Duodenal mucosa (tissue), 2 donors: ENCODE results near the gene KIF23.

Experiments
- H3K27ac ChIP-seq: one replicate; pipeline ENCODE4 v1.7.0; 2013; ENCODE audit warnings: low read depth, low read length
- H3K27me3 ChIP-seq, 2 donors: one replicate each; pipeline ENCODE4 v1.7.0; 2013; ENCODE audit warnings: low read length in 2 of 2, control low read depth in 1 of 2; ENCODE audit not compliant: insufficient read depth in 2 of 2, control insufficient read depth in 1 of 2
- H3K36me3 ChIP-seq, 2 donors: one replicate each; pipeline ENCODE4 v1.7.0; 2013; ENCODE audit warnings: low read length in 2 of 2, control low read depth in 1 of 2; ENCODE audit not compliant: insufficient read depth in 2 of 2, control insufficient read depth in 1 of 2
- H3K4me1 ChIP-seq, 2 donors: one replicate each; pipeline ENCODE4 v1.7.0; 2013; ENCODE audit warnings: low read length in 2 of 2, control low read depth in 1 of 2; ENCODE audit not compliant: insufficient read depth in 2 of 2, control insufficient read depth in 1 of 2
- H3K4me3 ChIP-seq, 2 donors: one replicate each; pipeline ENCODE4 v1.7.0; 2013; ENCODE audit warnings: low read length in 2 of 2, low read depth in 1 of 2
- H3K9ac ChIP-seq, 2 donors: one replicate each; pipeline ENCODE4 v1.7.0; 2013; ENCODE audit warnings: low read length in 2 of 2, low read depth in 1 of 2
- H3K9me3 ChIP-seq, 2 donors: one replicate each; pipeline ENCODE4 v1.7.0; 2013; ENCODE audit warnings: low read length in 2 of 2, control low read depth in 1 of 2; ENCODE audit not compliant: control insufficient read depth in 1 of 2

Gene KIF23

DNA sequence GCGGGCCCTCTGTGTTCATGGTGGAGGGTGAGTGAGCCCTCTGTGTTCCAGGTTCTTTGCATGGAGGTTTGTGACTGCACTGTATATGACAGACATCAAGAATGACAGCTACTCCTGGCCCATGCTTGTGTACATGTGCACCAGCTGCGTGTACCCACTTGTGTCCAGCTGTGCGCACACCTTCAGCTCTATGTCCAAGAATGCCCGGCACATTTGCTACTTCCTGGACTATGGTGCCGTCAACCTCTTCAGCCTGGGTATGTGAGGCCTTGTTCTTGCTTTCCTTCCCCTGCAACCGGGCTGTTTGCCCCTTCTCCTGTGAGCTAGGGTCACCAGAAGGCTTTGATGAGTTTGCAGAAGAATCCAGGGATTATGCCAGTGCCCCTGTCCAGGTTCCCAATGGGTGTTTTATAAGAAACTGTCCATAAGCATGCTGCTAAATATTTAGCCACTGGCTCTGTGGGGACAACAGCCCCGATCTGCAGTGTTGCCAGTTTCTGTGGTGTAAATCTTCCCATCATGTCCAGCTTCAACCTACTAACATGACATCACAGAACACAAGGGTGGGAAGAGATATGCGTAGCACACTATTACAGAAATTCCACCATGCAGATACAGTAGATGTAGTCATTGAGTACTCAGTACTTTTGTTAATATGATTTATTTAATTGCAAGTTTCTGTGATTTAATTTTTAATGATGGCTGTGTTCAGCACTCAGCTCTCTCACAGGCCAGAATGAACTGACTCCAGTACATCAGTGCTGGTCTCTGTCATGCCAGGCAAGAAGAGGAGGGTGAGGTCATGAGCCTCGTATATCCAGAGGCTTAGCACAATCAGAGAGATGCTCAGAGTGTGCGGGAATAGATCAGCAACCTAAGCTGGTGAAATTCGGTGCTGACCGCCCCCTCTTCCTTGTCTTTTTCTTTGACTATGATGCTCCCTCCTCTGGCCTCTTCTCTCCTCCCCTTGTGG is 29.2 kb upstream of the KIF23 start:
- H3K9ac ChIP-seq, result no peak overlapping the region
- H3K4me3 ChIP-seq, result no peak overlapping the region
- no peaks in the 10 kb centered on the region for H3K27me3 ChIP-seq
- H3K4me1 ChIP-seq, result peaks cover 0 to 3% of the 10 kb centered on the region in 2 donors
- H3K27ac ChIP-seq, result no peak overlapping the region
- peaks cover 0 to 5% of the 10 kb centered on the region in 2 donors for H3K36me3 ChIP-seq
- H3K9me3 ChIP-seq, result no peaks in the 10 kb centered on the region

DNA sequence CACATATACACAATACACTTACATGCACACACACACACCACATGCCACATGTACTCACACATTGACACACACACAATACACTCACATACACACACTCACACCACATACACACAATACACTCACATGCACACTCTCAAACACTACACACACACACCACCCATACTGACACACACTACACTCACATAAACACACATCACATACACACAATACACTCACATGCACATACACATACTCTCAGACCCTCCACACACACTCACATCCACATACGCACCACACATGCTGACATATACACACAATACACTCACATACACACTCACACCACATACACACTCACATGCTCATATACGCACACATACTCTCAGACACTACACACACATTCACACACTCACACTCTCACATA is 28.3 kb upstream of the KIF23 start:
- peaks cover 0 to 5% of the 10 kb centered on the region in 2 donors for H3K36me3 ChIP-seq
- H3K27ac ChIP-seq, result no peak overlapping the region
- H3K27me3 ChIP-seq, result no peaks in the 10 kb centered on the region
- H3K9ac ChIP-seq, result no peak overlapping the region
- no peaks in the 10 kb centered on the region for H3K4me1 ChIP-seq
- no peak overlapping the region for H3K4me3 ChIP-seq
- H3K9me3 ChIP-seq, result no peaks in the 10 kb centered on the region

DNA sequence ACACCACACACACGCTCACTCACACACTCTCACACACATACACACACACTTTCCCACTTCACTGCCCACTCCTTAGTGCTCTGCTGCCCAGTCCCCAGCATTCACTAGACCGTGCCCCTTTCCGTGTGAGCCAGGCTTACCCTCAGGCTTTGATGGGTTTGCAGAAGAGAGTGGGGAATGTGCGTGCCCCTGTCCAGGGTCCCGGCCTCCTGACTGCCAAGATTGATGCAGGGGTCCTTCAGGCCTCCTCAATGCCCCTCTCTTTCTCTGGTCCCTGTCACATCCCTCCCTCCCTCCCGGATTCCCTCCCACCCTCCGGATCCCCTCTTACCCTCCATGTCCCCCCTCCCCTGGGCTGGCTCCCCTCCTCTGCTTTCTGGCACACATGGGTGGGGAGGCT is 27.9 kb upstream of the KIF23 start:
- H3K9me3 ChIP-seq, result no peaks in the 10 kb centered on the region
- peaks cover 0 to 5% of the 10 kb centered on the region in 2 donors for H3K36me3 ChIP-seq
- H3K27ac ChIP-seq, result no peak overlapping the region
- no peak overlapping the region for H3K4me3 ChIP-seq
- H3K4me1 ChIP-seq, result no peaks in the 10 kb centered on the region
- H3K27me3 ChIP-seq, result no peaks in the 10 kb centered on the region
- H3K9ac ChIP-seq, result no peak overlapping the region

GRCh38 chr15:69388260-69388705 is 25.9 kb upstream of the KIF23 start:
- no peak overlapping the region for H3K9ac ChIP-seq
- H3K36me3 ChIP-seq, result peaks cover 0 to 5% of the 10 kb centered on the region in 2 donors
- peaks cover 0 to 2% of the 10 kb centered on the region in 2 donors for H3K4me1 ChIP-seq
- no peak overlapping the region for H3K4me3 ChIP-seq
- no peaks in the 10 kb centered on the region for H3K27me3 ChIP-seq
- no peak overlapping the region for H3K27ac ChIP-seq
- no peaks in the 10 kb centered on the region for H3K9me3 ChIP-seq

DNA sequence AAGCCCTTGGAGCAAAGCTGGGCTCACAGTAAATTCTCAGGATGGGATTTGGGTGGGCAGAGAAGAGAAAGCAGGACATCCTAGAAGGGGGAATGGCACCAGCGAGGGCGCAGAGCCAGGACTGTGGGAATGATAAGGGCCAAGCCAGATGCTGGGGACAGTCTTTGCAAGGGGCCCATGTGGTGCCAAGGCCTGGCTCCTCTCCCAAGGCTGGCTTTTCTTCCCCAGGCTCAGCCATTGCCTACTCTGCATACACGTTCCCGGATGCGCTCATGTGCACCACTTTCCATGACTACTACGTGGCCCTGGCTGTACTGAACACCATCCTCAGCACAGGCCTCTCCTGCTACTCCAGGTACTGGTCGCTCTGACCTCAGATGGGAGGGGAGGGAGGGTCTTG is 24.7 kb upstream of the KIF23 start:
- no peak overlapping the region for H3K9ac ChIP-seq

DNA sequence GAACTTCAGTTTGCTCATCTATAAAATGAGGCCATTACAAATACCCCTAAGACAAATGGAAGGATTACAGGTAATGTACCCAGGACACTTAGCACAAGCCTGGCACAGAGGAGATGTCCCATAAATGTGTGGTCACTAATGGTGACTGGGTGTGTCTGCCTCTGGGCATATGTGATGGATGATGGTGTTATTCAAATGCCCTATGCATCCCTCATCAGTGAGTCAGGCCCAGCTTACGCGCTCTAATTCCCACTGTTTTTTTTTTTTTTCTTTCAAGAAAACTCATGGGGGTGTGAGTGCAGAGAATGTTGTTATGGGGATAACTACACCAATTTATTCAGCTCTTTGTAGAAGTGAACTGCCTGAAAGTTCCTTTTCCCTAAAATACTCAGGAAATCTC is 23.6 kb upstream of the KIF23 start:
- Histone ChIP-seq H3K36me3 (peaks cover 0 to 5% of the 10 kb centered on the region in 2 donors), H3K27ac (no peak overlapping the region)

More for the DNA sequence above, 24.7 kb upstream of the KIF23 start:
- Histone ChIP-seq H3K27ac (no peak overlapping the region), H3K4me1 (peaks cover 0 to 2% of the 10 kb centered on the region in 2 donors), H3K9me3 (no peaks in the 10 kb centered on the region), H3K36me3 (peaks cover 0 to 5% of the 10 kb centered on the region in 2 donors), H3K4me3 (no peak overlapping the region), H3K27me3 (no peaks in the 10 kb centered on the region)

GRCh38 chr15:69391046-69391757 is 22.9 kb upstream of the KIF23 start:
- H3K9ac ChIP-seq, result no peak overlapping the region
- peaks cover 0 to 3% of the 10 kb centered on the region in 2 donors for H3K27me3 ChIP-seq
- H3K36me3 ChIP-seq, result peaks cover 0 to under 1% of the 10 kb centered on the region in 2 donors
- H3K9me3 ChIP-seq, result no peaks in the 10 kb centered on the region
- no peak overlapping the region for H3K27ac ChIP-seq
- H3K4me1 ChIP-seq, result peaks cover 0 to 2% of the 10 kb centered on the region in 2 donors
- H3K4me3 ChIP-seq, result no peak overlapping the region

More for the DNA sequence above, 23.6 kb upstream of the KIF23 start:
- H3K27me3 ChIP-seq, result peaks cover 0 to 3% of the 10 kb centered on the region in 2 donors
- H3K4me1 ChIP-seq, result peaks cover 0 to 2% of the 10 kb centered on the region in 2 donors
- H3K9ac ChIP-seq, result no peak overlapping the region
- no peak overlapping the region for H3K4me3 ChIP-seq
- no peaks in the 10 kb centered on the region for H3K9me3 ChIP-seq

- H3K4me1 ChIP-seq, result peaks cover 0 to 2% of the 10 kb centered on the region in 2 donors
- peaks cover 0 to 3% of the 10 kb centered on the region in 2 donors for H3K27me3 ChIP-seq
- H3K27ac ChIP-seq, result no peak overlapping the region
- H3K4me3 ChIP-seq, result no peak overlapping the region
- H3K9me3 ChIP-seq, result no peaks in the 10 kb centered on the region
- H3K9ac ChIP-seq, result no peak overlapping the region
- no peaks in the 10 kb centered on the region for H3K36me3 ChIP-seq
These were observed 21.8 kb upstream of the KIF23 start for GRCh38 chr15:69392352-69392751.

GRCh38 chr15:69393831-69394491 is 20.2 kb upstream of the KIF23 start:
- Histone ChIP-seq H3K27ac (no peak overlapping the region), H3K4me3 (no peak overlapping the region), H3K36me3 (no peaks in the 10 kb centered on the region), H3K9me3 (no peaks in the 10 kb centered on the region), H3K9ac (no peak overlapping the region), H3K4me1 (peaks cover 0 to 2% of the 10 kb centered on the region in 2 donors), H3K27me3 (peaks cover 0 to 3% of the 10 kb centered on the region in 2 donors)
